NCI-H774 (cell line): Measurements from ENCODE around the gene TSPAN3.

Experiments
- DNase-seq: peaks from one replicate; lab custom pipeline; 2025; lab: John Stamatoyannopoulos, UW

TSPAN3 gene

DNA sequence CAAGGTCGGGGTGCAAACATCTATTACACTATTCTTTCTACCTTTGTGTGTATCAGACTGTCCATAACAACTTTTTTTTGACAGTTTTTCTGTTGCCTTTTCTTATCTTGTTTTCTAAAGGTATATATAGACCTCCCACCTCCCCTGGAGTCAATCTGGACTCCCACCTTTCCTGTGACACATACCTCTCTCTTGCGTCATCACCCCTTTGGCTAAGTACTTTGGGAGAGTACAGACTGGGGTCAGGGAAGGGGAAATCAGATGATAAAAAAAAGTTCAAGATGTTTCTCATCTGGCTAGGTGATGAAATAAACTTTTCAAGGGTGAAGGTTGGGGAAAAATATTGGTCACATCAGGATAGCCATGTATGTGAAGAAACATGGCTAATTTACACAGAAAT is 17.2 kb downstream of the TSPAN3 start:
- no peak for DNase-seq

DNA sequence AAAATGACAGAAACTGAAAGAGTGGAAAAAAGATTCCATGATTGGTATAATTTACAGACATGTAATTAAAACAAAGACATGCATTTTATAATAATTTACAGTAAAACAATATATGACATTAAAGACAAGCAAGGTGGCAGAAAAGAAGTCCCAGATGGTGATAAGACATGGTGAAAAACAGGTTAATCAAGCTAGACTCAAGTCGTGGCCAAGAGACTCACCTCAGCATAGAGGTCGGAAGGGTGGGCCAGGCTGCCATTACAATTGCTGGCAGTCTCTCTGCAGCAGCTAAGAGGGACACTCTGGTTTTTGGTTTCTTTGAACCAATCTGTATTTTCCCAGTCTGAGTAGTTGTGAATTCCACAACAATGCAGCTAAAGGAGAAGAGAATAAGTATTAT is 18.4 kb downstream of the TSPAN3 start:
- DNase-seq = no peak

- DNase-seq = no peak
These were observed 22.6 kb downstream of the TSPAN3 start for GRCh38 chr15:77048135-77048876.

DNA sequence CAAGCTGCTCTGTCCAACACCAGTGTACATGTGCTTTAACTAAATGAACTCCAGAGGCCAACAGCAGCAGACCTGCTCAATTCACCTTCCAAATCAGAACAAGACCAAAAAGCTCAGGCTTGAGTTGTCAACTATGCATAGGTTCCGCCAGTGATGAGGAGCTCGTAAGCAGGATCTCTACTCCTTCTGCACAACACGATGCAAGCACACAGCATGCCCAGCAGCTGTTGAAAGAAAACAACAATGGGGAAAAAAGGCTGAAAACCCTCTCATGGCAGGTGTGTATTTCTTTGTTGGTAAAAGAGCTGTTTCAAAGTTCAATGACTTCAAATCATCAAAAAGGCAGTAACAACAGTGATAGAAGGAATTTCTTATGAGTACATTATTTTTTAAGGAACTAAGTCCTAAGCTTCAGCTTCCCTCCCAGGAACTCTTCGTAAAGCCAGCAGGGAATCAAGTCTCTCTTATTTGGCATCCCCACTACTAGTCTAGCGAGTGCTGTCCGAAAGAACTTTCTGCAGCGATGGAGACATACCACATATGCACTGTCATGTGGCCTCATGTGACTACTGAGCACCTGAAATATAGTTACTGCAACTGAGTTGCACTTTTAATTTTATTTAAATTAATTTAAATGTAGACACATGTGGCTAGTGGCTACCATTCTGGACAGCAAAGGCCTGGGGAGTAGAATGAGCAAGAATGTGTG is 24.1 kb downstream of the TSPAN3 start:
- no peak for DNase-seq

DNA sequence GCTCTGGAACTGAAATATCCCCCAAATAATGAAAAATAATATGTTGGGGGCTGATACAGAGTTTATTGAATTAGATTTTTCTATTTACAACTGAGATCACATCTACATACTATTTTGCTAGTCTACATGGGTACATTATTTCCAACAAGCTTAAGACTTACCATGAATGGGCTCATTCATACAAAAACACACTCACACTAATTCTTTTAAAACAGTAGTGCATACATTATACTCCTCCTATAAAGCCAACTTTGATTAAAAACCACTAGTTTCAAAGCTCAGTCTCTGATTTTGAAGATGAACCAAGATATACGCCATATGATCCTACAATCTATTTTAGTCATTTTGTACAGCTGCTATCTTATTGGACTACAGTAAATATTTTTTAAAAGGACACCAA is 24.9 kb downstream of the TSPAN3 start:
- no peak for DNase-seq

- DNase-seq = no peak
These were observed 26.5 kb downstream of the TSPAN3 start for GRCh38 chr15:77044228-77045042.

- DNase-seq = no peak
These were observed 27.7 kb downstream of the TSPAN3 start for GRCh38 chr15:77042955-77043920.

- no peak for DNase-seq
These were observed 28.5 kb downstream of the TSPAN3 start for GRCh38 chr15:77042245-77042919.

GRCh38 chr15:77040673-77041072 is 30.2 kb downstream of the TSPAN3 start:
- DNase-seq = no peak

DNA sequence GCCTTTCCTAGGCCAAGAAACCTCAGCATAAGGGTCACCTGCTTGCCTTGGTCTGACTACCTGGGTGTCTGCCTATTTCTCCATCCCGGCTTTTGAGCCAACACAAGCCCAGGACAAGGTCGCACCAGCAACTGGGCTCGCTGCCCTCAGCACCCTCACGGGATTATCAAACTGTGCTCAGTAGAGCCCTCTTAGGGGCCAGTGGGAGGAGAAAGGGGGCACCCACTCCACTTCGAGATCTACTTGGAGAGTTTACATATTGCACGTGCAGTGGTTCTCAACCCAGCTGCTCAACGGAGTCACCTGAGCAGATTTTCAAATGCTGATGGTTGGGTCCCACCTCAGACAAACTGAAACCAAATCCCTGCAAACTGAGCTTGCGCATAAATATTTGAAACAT is 31.1 kb downstream of the TSPAN3 start:
- DNase-seq = no peak

GRCh38 chr15:77039217-77039533 is 31.7 kb downstream of the TSPAN3 start:
- DNase-seq = no peak

DNA sequence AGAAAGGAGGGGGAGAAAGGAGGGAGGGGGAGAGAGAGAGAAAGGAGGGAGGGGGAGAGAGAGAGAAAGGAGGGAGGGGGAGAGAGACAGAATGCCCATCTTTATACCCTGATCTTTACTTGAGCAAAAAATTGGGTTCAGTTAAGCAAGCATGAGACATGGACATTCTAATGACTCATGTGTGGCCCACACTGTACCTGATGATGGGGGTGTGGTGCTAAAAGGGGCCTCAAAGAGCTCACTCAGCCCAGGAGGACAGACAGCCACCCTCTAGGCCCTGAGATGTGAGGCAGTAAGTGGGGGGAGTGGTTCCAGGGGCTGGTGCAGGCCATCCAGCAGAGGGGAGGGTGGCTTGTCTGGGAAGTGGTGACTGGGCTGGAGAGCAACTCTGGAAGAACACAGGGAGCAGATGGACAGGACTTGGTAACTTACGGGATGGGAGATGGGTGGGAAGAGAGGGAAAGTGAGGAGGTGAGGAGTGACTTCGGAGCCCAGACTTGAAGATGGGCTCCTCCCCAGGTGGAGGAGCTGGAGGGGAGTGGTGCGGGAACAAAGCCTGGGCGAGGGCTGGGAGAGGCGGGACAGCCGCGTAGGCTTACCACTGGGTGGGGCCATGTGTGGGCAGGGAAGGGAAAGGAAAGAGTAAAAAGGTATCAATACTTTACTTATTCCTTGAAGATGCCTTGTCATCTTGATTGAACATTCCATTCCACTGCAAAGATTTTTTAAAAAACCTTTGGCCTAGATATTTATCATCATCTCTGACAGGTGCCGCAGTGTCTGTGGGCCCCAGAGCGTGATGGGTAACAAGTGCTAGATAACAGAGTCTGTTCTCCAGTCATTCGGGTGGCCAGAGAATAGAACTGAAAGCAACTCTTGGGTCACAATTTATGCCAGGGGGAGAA is 32.3 kb downstream of the TSPAN3 start:
- no peak for DNase-seq

- no peak for DNase-seq
These were observed 33.3 kb downstream of the TSPAN3 start for GRCh38 chr15:77037388-77038209.

DNA sequence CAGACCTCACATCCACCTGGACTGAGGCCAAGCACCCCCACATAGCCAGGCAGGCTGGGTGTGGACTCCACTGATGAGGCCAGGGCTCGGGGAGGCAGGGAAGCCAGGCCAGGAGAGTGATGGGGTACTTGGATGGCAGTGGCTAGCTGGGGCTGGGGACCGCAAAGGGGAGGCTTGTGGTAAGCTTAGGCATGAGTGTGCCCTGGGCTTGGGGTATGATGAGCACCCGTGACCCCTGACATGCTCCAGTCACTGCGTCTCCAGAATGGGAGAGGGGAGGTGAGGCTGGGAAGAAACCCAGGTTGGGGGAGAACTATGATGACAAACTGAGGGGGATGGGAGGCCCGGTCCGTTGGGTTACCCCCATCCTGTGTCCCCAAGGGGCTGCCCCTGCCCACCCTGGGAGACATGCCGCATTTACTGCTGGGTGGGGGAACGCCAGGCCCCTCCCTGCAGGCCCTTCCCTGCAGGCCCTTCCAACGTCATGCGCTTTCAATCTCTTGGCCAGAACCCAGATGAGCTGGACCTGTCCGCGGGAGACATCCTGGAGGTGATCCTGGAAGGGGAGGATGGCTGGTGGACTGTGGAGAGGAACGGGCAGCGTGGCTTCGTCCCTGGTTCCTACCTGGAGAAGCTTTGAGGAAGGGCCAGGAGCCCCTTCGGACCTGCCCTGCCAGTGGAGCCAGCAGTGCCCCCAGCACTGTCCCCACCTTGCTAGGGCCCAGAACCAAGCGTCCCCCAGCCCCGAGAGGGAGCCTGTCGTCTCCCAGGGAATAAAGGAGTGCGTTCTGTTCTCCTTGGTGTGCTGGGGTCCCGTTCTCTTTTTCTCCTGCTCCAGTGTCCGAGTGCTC is 34.1 kb downstream of the TSPAN3 start:
- no peak for DNase-seq

- no peak for DNase-seq
These were observed 34.9 kb downstream of the TSPAN3 start for GRCh38 chr15:77035999-77036471.

- DNase-seq = no peak
These were observed 35.3 kb downstream of the TSPAN3 start for GRCh38 chr15:77035584-77035983.

DNA sequence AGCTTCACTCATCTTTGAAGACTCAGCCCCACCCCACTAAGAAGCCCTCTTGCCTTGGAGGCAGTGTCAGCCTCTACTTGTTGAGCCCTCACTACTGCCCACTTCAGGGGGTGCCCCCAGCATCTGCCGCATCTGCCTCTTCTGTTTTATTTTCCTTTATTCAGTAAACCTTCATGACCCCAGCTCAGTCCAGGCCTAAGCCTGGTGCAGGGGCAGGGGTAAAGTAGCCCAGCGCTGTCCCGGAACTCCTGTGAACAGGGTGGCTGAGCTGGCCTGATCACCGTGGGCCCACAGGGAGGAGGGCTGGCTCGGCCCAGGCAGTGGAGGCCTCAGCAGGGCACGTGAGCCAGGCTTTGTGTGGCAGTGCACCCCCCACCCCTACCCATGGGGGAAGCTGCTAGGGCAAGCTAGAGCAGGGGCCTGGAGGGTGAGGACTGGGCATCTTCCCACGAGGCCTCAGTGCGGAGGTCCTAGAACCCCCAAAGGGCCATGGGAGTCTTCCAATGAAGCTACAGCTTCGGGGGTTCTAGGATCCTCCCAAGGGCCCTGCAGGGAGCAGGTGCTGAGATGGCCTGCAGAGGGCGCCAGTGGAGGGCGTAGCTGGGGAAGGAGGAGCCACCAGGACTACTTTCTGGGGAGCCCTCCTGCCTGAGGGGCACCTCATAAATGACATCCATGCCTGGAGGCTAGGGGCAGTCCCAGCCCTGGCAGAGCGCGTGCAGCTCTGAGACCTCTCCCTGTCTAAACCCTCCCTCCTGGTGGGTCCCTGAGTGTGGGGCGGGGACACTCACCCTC is 36.0 kb downstream of the TSPAN3 start:
- no peak for DNase-seq
